Endothelial cell of umbilical vein (primary cell): Measurements from ENCODE around the gene SLC30A10. TPM values are rescaled to one million over a fixed set of nuclear protein-coding genes. Genes with fewer than 3 reads are reported as not detected.

Experiments
- BruUV-seq: library from RNA; stranded (reverse); fragments of 400-500 nt; replicated peaks from 2 replicates; lab custom pipeline; 2021; lab: Mats Ljungman, UMichigan
- CTCF ChIA-PET: fragments of 300-600, 350-600 bp; sonication (Branson Sonifier 250); formaldehyde crosslinking; loops from one replicate; lab custom pipeline; 2021; ENCODE audit warnings: antibody characterized with exemption, inconsistent platforms; lab: Charles Lee
- POLR2A ChIA-PET: fragments of 300-600, 350-600 bp; sonication (Branson Sonifier 250); formaldehyde crosslinking; loops from one replicate; lab custom pipeline; 2021; ENCODE audit warnings: antibody characterized with exemption, inconsistent platforms; lab: Charles Lee
- DNase-seq: peaks from one replicate; pipeline ENCODE4 v3.0.0-alpha.2; 2011; ENCODE audit warnings: low read depth, low spot score
- FAIRE-seq: peaks from 2 replicates; lab custom pipeline; 2011; peaks lifted over from hg19 to GRCh38; lab: Jason Lieb, UNC
- H2AFZ ChIP-seq: 2 replicates; pipeline ENCODE4 v1.6.0; 2012; ENCODE audit warnings: low read depth, low read length, control low read depth, inconsistent platforms
- H3K27ac ChIP-seq: 2 replicates; pipeline ENCODE4 v1.5.1; 2011; ENCODE audit warnings: low read depth, mild to moderate bottlenecking, control low read depth, low read length, moderate library complexity; ENCODE audit not compliant: insufficient read depth
- H3K27me3 ChIP-seq, 2 experiments: 2 replicates each; pipeline versions ENCODE4 v1.6.0 to v1.6.1; 2011; ENCODE audit warnings: low read length in 2 of 2, mixed read lengths in 1 of 2; ENCODE audit not compliant: control insufficient read depth in 2 of 2, insufficient read depth in 2 of 2
- H3K36me3 ChIP-seq, 2 experiments: 2 replicates in 1 of 2; 3 replicates in 1 of 2; pipeline ENCODE4 v1.5.1; 2011; ENCODE audit warnings: low read length in 2 of 2, mild to moderate bottlenecking in 1 of 2, moderate library complexity in 1 of 2; ENCODE audit not compliant: control insufficient read depth in 2 of 2, insufficient read depth in 2 of 2; ENCODE audit errors: extremely low read depth in 1 of 2
- H3K4me1 ChIP-seq: 3 replicates; pipeline ENCODE4 v1.5.1; 2011; ENCODE audit warnings: mild to moderate bottlenecking, low read length; ENCODE audit not compliant: control insufficient read depth, insufficient read depth; ENCODE audit errors: extremely low read depth
- H3K4me2 ChIP-seq: 2 replicates; pipeline ENCODE4 v1.6.1; 2011; ENCODE audit warnings: low read length, control low read depth, mixed read lengths; ENCODE audit not compliant: insufficient read depth
- H3K4me3 ChIP-seq, 3 experiments: fragments of 200-600 bp in 1 of 3; sonication (generic), shearing (Covaris generic) in 1 of 3; replicated peaks in 1 of 3; 2 replicates each; pipeline ENCODE4 v1.5.1; 2011 to 2016; ENCODE audit warnings: control low read depth in 3 of 3, low read length in 3 of 3, mild to moderate bottlenecking in 2 of 3, inconsistent platforms in 1 of 3, low read depth in 1 of 3, moderate library complexity in 1 of 3; ENCODE audit not compliant: insufficient read depth in 1 of 3
- H3K79me2 ChIP-seq: 2 replicates; pipeline ENCODE4 v1.6.0; 2012; ENCODE audit warnings: low read length, inconsistent platforms; ENCODE audit not compliant: control insufficient read depth, insufficient read depth
- H3K9ac ChIP-seq: replicated peaks from 2 replicates; pipeline ENCODE3; 2011; ENCODE audit warnings: low read length, control low read depth; ENCODE audit not compliant: insufficient read depth; ENCODE audit errors: extremely low read depth
- H3K9me1 ChIP-seq: replicated peaks from 3 replicates; pipeline ENCODE4 v1.6.0; 2011; ENCODE audit warnings: mild to moderate bottlenecking, low read length; ENCODE audit not compliant: control insufficient read depth, insufficient read depth; ENCODE audit errors: extremely low read depth
- H3K9me3 ChIP-seq: replicated peaks from 2 replicates; pipeline ENCODE4 v1.5.1; 2012; ENCODE audit warnings: low read length, inconsistent platforms; ENCODE audit not compliant: control insufficient read depth, insufficient read depth
- H4K20me1 ChIP-seq: replicated peaks from 2 replicates; pipeline ENCODE3; 2011; ENCODE audit warnings: mild to moderate bottlenecking, low read length; ENCODE audit not compliant: control insufficient read depth, insufficient read depth; ENCODE audit errors: extremely low read depth
- EZH2 ChIP-seq: IDR thresholded peaks from 2 replicates; pipeline ENCODE4 v1.6.1; 2012; ENCODE audit warnings: borderline replicate concordance, low read depth, mild to moderate bottlenecking, moderate library complexity, low read length, inconsistent platforms; ENCODE audit not compliant: severe bottlenecking
- FOS ChIP-seq: IDR thresholded peaks from 2 replicates; pipeline ENCODE4 v1.6.1; 2011; ENCODE audit warnings: mild to moderate bottlenecking, low read length, moderate library complexity, borderline replicate concordance; ENCODE audit not compliant: insufficient read depth
- GATA2 ChIP-seq: IDR thresholded peaks from 2 replicates; pipeline ENCODE4 v1.7.0; 2011; ENCODE audit warnings: low read depth, mild to moderate bottlenecking, moderate library complexity, mixed read lengths, low read length; ENCODE audit not compliant: insufficient read length, insufficient read depth
- JUN ChIP-seq: IDR thresholded peaks from 2 replicates; pipeline ENCODE4 v1.6.1; 2011; ENCODE audit warnings: borderline replicate concordance, low read depth; ENCODE audit not compliant: insufficient read length, insufficient read depth
- MYC ChIP-seq: IDR thresholded peaks from one replicate; pipeline ENCODE4 v1.6.1; 2011; ENCODE audit warnings: mild to moderate bottlenecking, low read depth, low read length
- POLR2A ChIP-seq: IDR thresholded peaks from 2 replicates; pipeline ENCODE4 v1.6.1; 2012; ENCODE audit warnings: low read depth, mild to moderate bottlenecking, control low read depth, low read length
- POLR2AphosphoS5 ChIP-seq: IDR thresholded peaks from 2 replicates; pipeline ENCODE4 v1.6.1; 2012; ENCODE audit warnings: low read depth, mild to moderate bottlenecking, control low read depth, low read length, moderate library complexity; ENCODE audit not compliant: insufficient read depth
- dilution Hi-C: fragments of 300-500 bp; cut with MboI; formaldehyde crosslinking; loops from one replicate; pipeline ENCODE4 v1.15.0; 2019; ENCODE audit warnings: low sequenced_read_pairs; ENCODE audit not compliant: extremely low pct_ligation_motif_present
- intact Hi-C: fragments of 100-400 bp; cut with micrococcal nuclease; formaldehyde crosslinking; loops from one replicate; pipeline ENCODE4 v1.10.0; 2022
- polyA plus RNA-seq, 4 experiments: library from polyadenylated mRNA; depleted of rRNA in 3 of 4; stranded (reverse) in 3 of 4; unstranded in 1 of 4; fragments of >200 nt; gene quantifications; 2 replicates each; pipeline versions ENCODE4 v1.2.1 to v1.2.3, GENCODE V29; 2011 to 2012; ENCODE audit warnings: missing spikeins in 1 of 4
- total RNA-seq: library from RNA; stranded (reverse); gene quantifications from 2 replicates; pipeline ENCODE4 v1.2.3, GENCODE V29; 2021
- TF ChIP-seq, protein P1 (sequence below): IDR thresholded peaks from 2 replicates; pipeline ENCODE4 v1.6.1; 2011; ENCODE audit not compliant: insufficient read depth, insufficient read length
- TF ChIP-seq, protein P2 (sequence below), 2 donors: IDR thresholded peaks; 1 replicate in 1 of 2; 2 replicates in 1 of 2; pipeline ENCODE4 v1.5.1; 2011; ENCODE audit warnings: low read length in 2 of 2, mild to moderate bottlenecking in 2 of 2, moderate library complexity in 2 of 2, control low read depth in 1 of 2, inconsistent platforms in 1 of 2, low read depth in 1 of 2; ENCODE audit not compliant: insufficient read depth in 1 of 2; ENCODE audit errors: extremely low read depth in 1 of 2

The SLC30A10 gene
- total and polyA plus RNA-seq, 2 donors (not counting 3 experiments of a cell fraction or from before 2014, with no cell fraction given), result not detected

DNA sequence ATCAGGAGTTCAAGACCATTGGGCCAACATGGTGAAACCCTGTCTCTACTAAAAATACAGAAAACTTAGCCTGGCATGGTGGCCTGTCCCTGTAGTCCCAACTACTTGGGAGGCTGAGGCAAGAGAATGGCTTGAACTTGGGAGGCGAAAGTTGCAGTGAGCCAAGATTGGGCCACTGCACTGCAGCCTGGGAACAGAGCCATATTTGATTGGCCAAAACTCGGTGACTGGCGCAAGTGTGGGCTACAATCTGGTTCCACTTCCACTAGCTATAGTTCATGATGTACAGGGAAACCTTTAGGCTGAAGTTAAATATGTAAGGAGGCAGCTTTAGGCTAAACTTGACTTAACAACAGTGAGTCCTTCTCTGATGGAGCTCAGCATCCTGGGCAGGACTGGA, 20.2 kb downstream of the SLC30A10 start:
- Histone ChIP-seq H3K36me3 (no peaks in the 10 kb centered on the region), H3K27ac (no peak overlapping the region), H3K9me3 (no peaks in the 10 kb centered on the region), H3K4me2 (no peak overlapping the region), H2AFZ (no peak overlapping the region), H4K20me1 (no peaks in the 10 kb centered on the region), H3K9me1 (no peaks in the 10 kb centered on the region), H3K27me3 (no peaks in the 10 kb centered on the region), H3K4me1 (no peaks in the 10 kb centered on the region), H3K4me3 (no peak overlapping the region), H3K79me2 (no peaks in the 10 kb centered on the region), H3K9ac (no peak overlapping the region)
- POLR2A ChIA-PET, result no interaction called here
- dilution Hi-C loops, result no loop called here
- no TSS peak for BruUV-seq
- no peak for FAIRE-seq
- no peak for TF ChIP-seq POLR2A
- TF ChIP-seq POLR2AphosphoS5, result no peak
- no peak for TF ChIP-seq GATA2
- no peak for TF ChIP-seq JUN
- TF ChIP-seq MYC, result no peak
- TF ChIP-seq, protein P1, sequence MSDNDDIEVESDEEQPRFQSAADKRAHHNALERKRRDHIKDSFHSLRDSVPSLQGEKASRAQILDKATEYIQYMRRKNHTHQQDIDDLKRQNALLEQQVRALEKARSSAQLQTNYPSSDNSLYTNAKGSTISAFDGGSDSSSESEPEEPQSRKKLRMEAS, result no peak
- no peak for TF ChIP-seq EZH2
- TF ChIP-seq, protein P2, sequence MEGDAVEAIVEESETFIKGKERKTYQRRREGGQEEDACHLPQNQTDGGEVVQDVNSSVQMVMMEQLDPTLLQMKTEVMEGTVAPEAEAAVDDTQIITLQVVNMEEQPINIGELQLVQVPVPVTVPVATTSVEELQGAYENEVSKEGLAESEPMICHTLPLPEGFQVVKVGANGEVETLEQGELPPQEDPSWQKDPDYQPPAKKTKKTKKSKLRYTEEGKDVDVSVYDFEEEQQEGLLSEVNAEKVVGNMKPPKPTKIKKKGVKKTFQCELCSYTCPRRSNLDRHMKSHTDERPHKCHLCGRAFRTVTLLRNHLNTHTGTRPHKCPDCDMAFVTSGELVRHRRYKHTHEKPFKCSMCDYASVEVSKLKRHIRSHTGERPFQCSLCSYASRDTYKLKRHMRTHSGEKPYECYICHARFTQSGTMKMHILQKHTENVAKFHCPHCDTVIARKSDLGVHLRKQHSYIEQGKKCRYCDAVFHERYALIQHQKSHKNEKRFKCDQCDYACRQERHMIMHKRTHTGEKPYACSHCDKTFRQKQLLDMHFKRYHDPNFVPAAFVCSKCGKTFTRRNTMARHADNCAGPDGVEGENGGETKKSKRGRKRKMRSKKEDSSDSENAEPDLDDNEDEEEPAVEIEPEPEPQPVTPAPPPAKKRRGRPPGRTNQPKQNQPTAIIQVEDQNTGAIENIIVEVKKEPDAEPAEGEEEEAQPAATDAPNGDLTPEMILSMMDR (IDR thresholded peaks at IDR 0.05; ENCODE audit: extremely low read depth in 1 of 2, insufficient read depth in 1 of 2, low read depth in 1 of 2, low read length in 2 of 2), result no peak
- no peak for TF ChIP-seq FOS
- CTCF ChIA-PET, result no interaction called here
- no peak for DNase-seq
- intact Hi-C loops, result no loop called here
